ENCODE measurements around the gene TUBA3E. TPM values are rescaled to one million over a fixed set of nuclear protein-coding genes. Genes with fewer than 3 reads are reported as not detected.
"Not testable (repeated sequence)": the region's sequence is repeated elsewhere in the genome, so short reads cannot be mapped to it uniquely, and the experiment has no call there.

Gene TUBA3E
- total RNA-seq, result 1 to 10 TPM; 1.6 to 9.5 TPM

- H3K4me3 ChIP-seq, result no peak within 1 kb of the TSS
- no peak for TF ChIP-seq CTCF (IDR thresholded peaks at IDR 0.05)
- no peaks in the 10 kb centered on the region for H3K9me3 ChIP-seq
- no peak within 1 kb of the TSS for H3K27ac ChIP-seq
- no peaks in the 10 kb centered on the region for H3K36me3 ChIP-seq
- H3K4me1 ChIP-seq, result no peaks in the 10 kb centered on the region
- no peak for DNase-seq (ENCODE audit: low spot score)
- H3K27me3 ChIP-seq, result no peaks in the 10 kb centered on the region
These were observed at the start of gene TUBA3E for GRCh38 chr2:130198343-130198742. TUBA3E (minus strand) TSS chr2:130198439; CDS start chr2:130198360, 79 bp downstream.

- no peak for TF ChIP-seq CTCF (IDR thresholded peaks at IDR 0.05)
- no peaks in the 10 kb centered on the region for H3K27me3 ChIP-seq
- no peaks in the 10 kb centered on the region for H3K9me3 ChIP-seq
- no peaks in the 10 kb centered on the region for H3K36me3 ChIP-seq
- H3K4me3 ChIP-seq, result no peak overlapping the region
- DNase-seq (ENCODE audit: low spot score), result no peak
- no peaks in the 10 kb centered on the region for H3K4me1 ChIP-seq
- no peak overlapping the region for H3K27ac ChIP-seq
These were observed 48.2 kb upstream of the TUBA3E start for GRCh38 chr2:130246430-130246829.

GRCh38 chr2:130245976-130246375 is 47.7 kb upstream of the TUBA3E start:
- Histone ChIP-seq H3K36me3 (no peaks in the 10 kb centered on the region), H3K27ac (no peak overlapping the region), H3K4me3 (no peak overlapping the region), H3K27me3 (no peaks in the 10 kb centered on the region), H3K9me3 (no peaks in the 10 kb centered on the region), H3K4me1 (no peaks in the 10 kb centered on the region)
- no peak for DNase-seq (ENCODE audit: low spot score)
- TF ChIP-seq CTCF (IDR thresholded peaks at IDR 0.05), result no peak

GRCh38 chr2:130243359-130243758 is 45.1 kb upstream of the TUBA3E start:
- Histone ChIP-seq H3K36me3 (no peaks in the 10 kb centered on the region), H3K27ac (no peak overlapping the region), H3K27me3 (no peaks in the 10 kb centered on the region), H3K9me3 (no peaks in the 10 kb centered on the region), H3K4me1 (no peaks in the 10 kb centered on the region), H3K4me3 (no peak overlapping the region)
- DNase-seq (ENCODE audit: low spot score), result no peak
- TF ChIP-seq CTCF (IDR thresholded peaks at IDR 0.05), result no peak

GRCh38 chr2:130241041-130241707 is 42.9 kb upstream of the TUBA3E start:
- TF ChIP-seq CTCF (IDR thresholded peaks at IDR 0.05), result no peak
- no peak for DNase-seq (ENCODE audit: low spot score)
- H3K9me3 ChIP-seq, result no peaks in the 10 kb centered on the region

GRCh38 chr2:130239581-130239980 is 41.3 kb upstream of the TUBA3E start:
- H3K27me3 ChIP-seq; H3K4me3 ChIP-seq; H3K36me3 ChIP-seq; H3K27ac ChIP-seq; H3K4me1 ChIP-seq; H3K9me3 ChIP-seq; DNase-seq (ENCODE audit: low spot score): not testable (repeated sequence)

More at GRCh38 chr2:130241041-130241707, 42.9 kb upstream of the TUBA3E start:
- Histone ChIP-seq H3K4me3 (no peak overlapping the region), H3K4me1 (no peaks in the 10 kb centered on the region), H3K27ac (no peak overlapping the region), H3K36me3 (no peaks in the 10 kb centered on the region), H3K27me3 (no peaks in the 10 kb centered on the region)

GRCh38 chr2:130233066-130233465 is 34.8 kb upstream of the TUBA3E start:
- H3K36me3 ChIP-seq; H3K4me1 ChIP-seq; H3K27me3 ChIP-seq; H3K27ac ChIP-seq; H3K4me3 ChIP-seq; H3K9me3 ChIP-seq; DNase-seq (ENCODE audit: low spot score): not testable (repeated sequence)
